ENCODE data around the gene ELOVL2.
A peak's percentile ranks its signal among the peaks of the same experiment; 100 is the strongest.
"Not testable (repeated sequence)": the region's sequence is repeated elsewhere in the genome, so short reads cannot be mapped to it uniquely, and the experiment has no call there.

Gene ELOVL2, protein sequence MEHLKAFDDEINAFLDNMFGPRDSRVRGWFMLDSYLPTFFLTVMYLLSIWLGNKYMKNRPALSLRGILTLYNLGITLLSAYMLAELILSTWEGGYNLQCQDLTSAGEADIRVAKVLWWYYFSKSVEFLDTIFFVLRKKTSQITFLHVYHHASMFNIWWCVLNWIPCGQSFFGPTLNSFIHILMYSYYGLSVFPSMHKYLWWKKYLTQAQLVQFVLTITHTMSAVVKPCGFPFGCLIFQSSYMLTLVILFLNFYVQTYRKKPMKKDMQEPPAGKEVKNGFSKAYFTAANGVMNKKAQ

DNA sequence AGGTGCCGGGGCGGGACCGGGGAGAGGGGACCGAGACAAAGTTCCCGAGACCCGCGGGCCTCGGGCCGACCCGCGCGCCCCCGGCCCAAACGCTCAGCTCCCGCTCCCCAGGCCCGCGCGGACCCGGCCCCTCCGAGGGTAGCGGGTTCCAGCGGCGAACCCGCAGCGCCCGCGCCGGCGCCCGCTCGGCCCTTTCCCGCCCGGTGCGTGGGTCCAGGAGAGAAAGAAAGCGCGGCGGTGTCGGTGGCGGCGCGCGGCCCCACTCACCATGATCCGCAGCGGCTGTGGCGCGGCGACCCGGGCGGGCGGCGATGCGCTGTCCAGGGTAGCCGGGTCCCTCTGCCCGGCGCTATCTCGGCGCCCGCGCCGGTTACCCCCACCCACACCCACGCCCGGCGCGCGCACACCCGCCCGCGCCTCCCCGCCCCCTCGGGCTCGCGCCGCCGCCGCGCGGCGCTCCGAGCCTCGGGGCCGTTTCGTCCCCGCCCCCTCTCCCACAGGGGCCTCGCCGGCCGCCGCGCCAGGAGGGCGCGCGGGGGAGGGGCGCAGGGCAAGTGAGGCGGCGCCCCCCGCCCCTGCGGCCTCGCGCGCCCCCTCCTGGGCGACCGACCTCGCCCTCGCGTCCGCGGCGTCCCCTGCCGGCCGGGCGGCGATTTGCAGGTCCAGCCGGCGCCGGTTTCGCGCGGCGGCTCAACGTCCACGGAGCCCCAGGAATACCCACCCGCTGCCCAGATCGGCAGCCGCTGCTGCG is at the start of gene ELOVL2:
ELOVL2 (minus strand) TSS at position 345 of the 751 bp plus-strand sequence; CDS start at position 270, 75 bp downstream.
- peak; percentile 74 for DNase-seq

DNA sequence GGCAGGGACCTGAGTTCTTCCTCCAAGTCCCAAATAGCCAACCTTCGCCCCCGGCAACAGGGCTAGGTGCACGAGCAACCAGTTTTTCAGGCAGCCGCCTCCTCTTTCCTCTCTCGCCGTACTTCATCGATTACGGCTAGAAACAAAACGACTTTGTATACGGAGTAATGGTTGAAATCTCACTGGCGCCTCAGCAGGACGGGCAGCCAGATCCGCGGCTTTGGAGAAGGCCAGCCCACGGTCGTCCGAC is 49.2 kb upstream of the ELOVL2 start:
- no peak for DNase-seq

DNA sequence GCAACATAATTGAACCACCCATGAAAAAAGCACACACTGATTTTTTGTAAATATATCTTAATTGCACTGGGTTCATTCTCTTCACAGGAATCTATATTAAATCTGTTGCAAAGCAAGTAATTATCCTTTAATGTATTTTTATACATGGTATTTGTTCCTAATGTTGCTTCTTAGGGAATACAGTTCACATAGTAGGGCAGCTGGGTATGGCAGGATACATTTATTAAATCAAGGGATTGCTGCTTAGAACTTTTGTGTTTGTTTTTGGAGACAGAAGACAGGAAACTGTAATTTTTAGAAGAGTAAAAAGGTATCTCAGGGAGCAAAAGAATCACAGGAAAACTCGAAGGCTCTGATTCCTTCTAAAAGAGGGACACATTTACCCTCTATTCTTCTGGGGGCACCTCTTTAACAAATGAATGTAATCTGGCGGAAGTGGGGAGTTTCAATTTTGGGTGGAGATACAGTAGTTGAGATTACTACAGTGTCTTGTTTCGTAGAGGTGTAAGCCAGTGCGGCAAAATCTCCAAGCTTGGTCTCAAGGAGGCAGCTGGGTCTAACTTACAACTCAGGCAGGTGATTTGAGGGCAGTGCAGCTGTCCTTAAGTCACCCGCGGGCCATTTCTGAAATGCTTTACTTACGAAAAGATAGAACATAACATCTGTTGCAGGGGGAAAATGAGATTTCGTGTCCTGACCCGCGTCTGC is 48.7 kb upstream of the ELOVL2 start:
- no peak for DNase-seq

DNA sequence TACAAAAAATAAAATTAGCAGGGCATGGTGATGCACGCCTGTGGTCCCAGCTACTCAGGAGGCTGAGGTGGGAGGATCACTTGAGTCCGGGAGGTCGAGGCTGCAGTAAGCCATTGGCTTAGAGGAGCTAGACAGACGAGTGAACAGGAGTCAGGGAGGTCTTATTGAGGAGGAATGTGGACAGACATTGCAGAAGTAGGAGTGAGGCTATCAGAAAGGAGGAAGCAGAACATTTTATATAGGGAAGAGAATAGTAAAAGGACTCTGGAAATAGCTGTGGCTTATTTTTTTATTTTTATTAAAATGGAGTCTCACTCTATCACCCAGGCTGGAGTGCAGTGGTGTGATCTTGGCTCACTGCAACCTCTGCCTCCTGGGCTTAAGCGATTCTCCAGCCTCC is 47.0 kb upstream of the ELOVL2 start:
- DNase-seq: not testable (repeated sequence)

DNA sequence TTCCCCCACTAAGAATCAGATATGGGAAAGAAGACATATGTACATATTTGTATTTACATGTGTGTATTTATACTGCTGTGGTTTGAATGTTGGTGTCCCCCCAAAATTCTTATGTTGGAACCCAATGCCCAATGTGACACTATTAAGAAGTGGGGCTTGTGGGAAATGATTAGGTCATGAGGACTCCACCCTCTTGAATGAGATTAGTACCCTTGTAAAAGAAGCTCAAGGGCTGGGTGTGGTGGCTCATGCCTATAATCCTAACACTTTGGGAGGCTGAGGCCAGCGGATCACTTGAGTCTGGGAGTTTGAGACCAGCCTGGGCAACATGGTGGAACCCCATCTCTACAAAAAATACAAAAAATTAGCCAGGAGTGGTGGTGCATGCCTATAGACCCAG is 45.6 kb upstream of the ELOVL2 start:
- no peak for DNase-seq

DNA sequence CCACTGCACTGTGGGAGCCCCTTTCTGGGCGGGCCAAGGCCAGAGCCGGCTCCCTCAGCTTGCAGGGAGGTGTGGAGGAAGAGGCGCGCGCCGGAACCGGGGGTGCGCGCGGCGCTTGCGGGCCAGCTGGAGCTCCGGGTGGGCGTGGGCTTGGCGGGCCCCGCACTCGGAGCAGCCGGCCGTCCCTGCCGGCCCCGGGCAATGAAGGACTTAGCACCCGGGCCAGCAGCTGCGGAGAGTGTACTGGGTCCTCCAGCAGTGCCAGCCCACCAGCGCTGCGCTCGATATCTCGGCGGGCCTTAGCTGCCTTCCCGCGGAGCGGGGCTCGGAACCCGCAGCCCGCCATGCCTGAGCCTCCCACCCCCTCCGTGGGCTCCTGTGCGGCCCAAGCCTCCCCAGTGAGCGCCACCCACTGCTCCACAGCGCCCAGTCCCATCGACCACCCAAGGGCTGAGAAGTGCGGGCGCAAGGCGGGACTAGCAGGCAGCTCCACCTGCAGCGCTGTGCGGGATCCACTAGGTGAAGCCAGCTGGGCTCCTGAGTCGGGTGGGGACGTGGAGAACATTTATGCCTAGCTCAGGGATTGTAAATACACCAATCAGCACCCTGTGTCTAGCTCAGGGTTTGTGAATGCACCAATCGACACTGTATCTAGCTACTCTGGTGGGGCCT is 43.2 kb upstream of the ELOVL2 start:
- not testable (repeated sequence) for DNase-seq

DNA sequence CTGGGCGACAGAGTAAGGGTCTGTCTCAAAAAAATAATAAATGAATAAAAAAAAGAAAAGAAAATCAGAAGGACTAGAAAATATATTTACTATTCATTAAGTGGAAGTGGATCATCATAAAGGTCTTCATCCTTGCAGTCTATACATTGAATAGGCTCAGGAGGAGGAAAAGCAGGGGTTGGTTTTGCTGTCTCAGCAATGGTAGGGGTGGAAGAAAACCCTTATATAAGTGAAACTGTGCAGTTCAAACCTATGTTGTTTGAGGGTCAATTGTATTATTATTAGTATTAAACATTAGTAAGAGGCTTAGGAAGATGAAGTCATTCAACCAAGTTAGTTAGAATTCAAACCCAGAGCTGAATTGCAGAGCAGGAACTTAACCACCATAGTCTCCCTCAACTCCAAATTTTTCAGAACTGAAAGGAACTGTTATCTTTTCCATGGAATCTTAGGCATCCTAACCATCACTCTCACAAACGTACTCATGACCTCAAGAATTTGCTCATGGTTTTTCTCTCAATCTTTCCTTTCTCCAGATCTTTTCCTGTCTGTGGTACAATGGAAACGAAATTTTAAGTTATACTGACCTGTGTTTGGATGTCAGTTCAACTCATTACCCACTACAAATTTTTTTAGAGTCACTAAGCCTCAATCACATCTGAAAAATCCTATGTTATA is 41.8 kb upstream of the ELOVL2 start:
- DNase-seq: no peak

DNA sequence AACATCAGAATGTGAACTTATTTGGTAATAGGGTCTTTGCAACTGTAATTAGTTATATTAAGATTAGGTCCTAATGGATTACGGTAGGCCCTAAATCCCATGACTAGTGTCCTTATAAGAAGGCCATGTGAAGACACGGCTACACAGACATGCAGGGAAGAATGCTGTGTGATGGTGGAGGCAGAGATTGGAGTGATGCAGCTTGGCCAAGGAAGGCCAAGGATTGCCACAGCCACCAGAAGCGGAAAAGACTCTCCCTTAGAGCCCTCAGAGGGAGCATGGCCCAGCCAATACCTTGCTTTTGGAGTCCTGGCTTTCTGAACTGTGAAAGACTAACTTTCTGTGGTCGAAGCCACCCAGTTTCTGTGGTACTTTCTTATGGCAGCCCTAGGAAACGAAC is 39.9 kb upstream of the ELOVL2 start:
- DNase-seq: no peak

DNA sequence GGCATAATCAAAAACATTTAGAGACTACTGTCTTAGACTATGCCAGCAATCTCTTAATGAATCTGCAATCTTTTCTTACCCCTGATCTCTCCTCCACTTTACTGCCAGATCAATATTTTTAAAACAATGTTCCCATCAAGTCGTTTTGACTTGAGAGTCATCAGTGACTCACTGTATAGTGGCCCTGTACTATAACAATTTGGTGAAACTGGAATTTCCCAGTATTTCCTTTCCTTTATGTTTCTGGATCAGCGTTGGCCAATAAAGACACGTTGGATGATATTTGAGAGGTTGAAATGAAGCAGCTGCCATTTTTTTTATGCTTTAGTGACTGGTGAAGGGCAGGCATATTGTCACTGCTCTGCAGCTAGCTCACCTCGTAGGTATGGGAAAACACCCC is 39.4 kb upstream of the ELOVL2 start:
- no peak for DNase-seq

DNA sequence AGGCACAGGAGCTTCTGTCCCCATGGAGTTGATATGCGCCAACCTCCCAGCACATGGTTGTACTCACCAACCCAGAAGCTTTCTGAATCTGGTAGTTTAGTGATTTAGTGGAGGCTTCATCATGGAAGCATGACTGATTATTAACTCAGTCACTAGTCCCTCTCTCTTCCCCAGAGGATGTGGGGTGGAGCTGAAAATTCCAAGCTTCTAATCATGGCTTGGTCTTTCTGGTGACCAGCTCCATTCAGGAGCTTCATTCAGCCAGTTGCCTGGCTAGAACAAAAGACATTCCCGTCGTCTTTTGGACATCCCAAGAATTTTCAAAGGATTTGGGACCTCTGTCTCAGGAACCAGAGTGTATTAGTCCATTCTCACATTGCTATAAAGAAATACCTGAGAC is 36.2 kb upstream of the ELOVL2 start:
- DNase-seq: no peak

DNA sequence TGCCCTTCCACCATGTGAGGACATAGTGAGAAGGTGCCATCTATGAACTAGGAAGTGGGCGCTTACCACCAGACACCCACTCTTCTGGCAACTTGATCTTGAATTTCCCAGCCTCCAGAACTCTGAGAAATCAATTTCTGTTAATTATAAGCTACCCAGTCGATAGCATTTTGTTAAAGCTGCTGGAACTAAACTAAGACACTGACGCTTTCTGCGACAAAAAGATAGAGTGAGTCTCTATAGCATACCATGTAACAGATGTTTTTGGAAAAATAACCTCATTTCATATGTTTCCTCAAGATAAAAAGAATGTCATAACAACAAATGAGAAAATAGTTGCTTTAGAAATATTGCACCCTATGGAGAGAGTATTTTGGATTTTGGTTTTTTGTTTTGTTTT is 34.2 kb upstream of the ELOVL2 start:
- DNase-seq: no peak

DNA sequence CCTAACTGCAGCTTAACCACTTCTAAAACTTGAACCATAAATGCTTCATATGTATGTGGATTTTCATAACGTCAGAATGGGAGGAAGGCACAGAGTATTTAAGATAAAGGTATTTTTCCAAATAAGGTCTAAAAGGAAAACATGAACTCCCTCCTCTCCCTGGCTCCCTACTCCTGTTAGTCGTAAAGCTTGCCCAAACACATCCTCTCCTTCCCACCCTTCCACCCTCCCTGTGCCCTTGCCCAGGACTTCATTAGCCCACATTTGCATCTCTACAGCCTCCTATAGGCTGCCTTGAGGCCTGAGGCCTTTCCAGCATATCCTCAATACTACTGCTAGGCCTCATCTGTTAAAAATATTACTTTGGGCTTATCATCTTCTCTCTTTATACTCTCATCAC is 32.4 kb upstream of the ELOVL2 start:
- no peak for DNase-seq

DNA sequence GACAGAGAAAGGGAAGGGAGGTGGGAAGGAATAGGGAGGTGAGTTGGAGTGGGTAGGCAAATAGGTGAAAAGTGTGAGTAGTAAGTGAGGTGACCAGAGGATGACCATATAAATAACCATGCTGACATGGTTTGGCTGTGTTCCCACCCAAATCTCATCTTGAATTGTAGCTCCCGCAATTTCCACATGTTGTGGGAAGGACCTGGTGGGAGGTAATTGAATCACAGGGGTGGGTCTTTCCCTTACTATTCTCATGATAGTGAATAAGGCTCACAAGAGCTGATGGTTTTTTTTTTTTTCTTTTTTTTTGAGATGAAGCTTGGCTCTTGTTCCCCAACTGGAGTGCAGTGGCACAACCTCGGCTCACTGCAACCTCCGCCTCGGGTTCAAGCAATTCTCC is 28.0 kb upstream of the ELOVL2 start:
- no peak for DNase-seq

DNA sequence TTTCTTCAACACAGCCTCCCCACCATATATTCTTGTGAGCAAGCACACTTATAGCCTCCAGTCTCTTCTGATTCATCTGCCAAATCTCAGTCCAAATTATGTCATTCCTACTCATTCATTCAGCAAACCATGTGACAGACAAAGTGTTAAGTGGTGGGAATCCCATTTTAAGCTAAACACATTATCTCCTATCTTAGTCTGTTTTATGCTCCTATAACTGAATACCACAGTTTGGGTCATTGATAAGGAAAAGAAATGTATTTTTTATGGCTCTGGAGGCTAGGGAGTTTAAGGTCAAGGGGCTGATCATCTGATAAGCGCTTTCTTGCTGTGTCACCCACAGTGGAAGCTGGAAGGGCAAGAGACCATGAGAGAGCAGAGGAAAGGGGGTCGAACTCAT is 25.7 kb upstream of the ELOVL2 start:
- DNase-seq: no peak

DNA sequence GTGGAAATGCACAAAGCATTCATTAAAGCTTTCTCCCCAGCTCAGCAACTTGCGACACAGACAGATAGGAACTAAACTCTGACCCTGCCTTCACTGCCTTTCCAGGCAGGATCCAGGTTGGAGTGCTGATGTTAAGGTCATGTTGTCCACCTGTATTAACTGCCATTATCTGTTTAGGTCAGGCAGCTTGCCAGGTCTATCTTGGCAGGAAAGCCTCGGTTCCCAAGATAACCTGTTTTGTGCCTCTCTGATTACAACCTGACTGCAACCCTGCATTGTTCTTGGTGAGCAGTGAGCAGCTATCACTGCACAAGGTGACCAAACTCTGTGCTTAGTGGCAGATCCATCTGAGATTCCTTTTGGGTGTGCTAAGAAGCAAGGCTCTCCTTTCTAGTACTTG is 23.2 kb upstream of the ELOVL2 start:
- no peak for DNase-seq

DNA sequence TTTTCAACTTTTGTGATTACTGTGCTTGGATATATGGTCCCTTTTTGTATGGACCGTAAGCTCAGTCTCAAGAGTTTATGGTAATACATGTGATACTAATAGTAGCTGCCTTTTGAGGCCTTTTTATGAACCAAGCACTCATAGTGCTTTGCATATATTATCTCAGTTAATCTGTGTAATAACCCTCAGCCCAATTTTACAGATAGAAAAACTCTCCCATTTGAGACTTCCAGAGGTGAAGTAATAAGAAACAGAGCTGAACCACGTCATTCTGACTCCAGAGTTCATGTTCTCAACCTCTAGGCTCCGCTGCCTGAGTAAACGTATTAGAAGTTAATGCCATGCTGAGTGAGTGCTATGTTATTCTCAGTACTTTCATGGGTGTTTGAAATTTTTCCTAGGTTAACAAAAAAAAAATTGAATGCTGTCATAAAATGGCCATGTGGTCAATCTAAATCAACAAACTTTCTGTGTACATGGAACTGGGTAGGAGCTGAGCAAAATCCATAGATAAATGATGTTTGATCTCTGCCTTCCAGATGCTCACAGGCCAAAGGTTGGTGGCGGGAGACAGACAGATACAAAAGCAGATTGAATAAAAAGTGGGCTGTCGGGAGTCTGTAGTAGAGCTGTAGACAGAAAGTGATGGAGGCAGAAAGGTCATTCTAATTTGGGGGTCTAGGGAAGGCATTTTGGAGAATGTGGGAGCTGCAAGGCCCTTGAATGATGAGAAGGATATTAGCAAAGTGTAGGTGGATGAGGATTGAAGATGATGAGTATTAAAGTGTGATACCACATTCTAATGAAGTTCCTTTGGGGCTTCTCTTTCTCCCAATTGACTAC is 22.6 kb upstream of the ELOVL2 start:
- no peak for DNase-seq

DNA sequence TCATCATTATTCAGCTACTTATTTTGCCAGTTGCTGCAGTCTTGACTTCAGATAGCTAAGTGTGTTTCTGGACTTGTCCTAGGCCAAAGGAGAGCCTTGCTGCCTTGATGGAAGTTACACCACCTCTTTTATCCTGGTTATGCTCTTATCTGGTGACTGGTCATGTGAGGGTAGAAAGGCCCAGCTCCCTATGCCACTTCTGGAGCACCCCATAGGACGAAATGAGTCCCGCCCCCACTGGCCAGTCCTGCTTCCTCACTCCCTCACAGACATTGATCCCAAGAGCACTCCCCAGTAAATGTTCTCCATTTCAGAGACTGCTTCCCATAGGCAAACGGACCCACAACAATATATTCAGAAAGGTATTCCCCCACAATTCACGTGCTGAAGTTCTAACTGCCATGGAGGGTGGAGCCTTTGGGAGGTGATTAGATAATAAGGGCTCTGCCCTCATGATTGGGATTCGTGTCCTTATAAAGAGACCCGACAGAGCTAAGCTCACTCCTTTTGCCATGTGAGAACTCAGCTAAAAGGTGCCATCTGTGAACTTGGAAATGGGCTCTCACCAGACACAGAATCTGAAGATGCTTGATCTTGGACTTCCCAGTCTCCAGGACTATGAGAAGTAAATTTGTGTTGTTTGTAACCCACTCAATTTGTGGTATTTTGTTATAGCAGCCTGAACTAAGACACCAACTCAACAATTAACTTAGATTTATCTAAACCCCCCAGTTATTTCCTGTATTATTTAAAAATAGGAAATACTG is 21.5 kb upstream of the ELOVL2 start:
- DNase-seq: no peak

DNA sequence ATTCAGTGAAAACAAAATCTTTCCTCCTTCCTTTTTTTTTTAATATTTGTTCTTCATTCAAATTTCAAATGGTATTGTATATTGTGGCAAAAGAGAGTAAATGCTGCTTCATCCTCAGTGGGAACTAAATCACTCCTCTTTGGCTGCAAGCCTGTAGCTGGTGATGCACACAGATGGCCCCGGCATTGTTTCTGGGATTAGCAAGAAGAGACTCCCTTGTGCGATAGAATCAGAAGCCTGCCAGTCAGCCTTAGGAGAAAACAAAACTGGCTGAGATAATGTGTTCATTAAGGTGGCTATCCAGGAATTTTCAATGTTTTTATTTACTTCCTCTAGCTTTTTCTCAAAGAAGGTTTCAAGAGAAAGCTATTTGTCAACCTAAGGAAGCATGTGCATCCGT is 20.7 kb upstream of the ELOVL2 start:
- DNase-seq: peak; percentile 24

DNA sequence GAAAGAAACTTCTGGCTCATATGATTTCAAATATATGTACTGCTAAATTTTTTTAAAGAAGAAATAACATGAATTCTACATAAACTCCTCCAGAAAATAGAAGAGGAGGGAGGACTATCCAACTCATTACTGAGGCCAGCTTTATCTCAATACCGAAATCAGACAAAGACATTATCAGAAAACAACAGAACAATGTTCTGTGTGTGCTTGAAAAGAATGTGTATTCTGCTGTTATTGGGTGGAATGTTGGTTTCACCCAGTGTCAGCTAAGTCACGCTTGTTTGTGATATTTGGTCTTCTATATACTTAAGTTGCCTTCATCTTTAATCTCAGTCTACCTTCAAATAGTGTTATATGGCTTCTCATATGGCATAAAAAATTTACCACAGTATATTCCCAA is 18.6 kb upstream of the ELOVL2 start:
- DNase-seq: no peak

DNA sequence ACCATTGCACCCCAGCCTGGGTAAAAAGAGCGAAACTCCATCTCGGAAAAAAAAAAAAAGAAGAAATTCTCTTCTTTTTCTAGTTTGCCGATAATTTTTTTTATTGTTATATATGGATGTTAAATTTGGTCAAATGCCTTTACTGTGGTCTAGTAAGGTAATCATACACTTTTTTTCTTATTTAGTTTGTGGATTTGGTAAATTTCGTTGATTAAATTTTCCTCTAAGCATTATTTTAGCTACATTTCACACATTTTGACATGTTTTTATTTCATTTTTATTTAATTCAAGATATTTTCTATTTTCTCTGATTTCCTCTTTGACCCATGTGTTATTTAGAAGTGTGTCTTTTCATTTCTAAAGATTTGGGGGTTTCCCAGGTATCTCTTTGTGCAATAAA is 18.0 kb upstream of the ELOVL2 start:
- no peak for DNase-seq

DNA sequence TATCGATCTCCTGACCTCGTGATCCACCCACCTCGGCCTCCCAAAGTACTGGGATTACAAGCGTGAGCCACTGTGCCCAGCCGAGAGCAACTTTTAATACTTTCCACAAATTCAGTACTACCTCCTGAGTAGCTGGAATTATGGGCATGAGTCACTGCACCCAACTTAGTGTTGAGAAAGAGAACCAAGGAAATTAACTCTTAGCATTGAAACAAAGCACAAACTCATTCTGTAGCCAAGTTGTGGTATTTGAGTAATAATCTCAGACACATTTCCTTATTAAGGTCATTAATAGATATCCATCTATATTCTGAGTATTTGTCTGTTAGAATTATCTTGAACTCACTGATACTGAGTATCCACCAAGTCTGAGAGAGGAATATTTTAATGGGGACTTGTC is 14.3 kb upstream of the ELOVL2 start:
- DNase-seq: no peak
